Karpas-422 (cell line): ENCODE measurements around the gene SLC25A21. TPM values are rescaled to one million over a fixed set of nuclear protein-coding genes. Genes with fewer than 3 reads are reported as not detected.

Experiments used
- DNase-seq: peaks from one replicate; pipeline ENCODE4 v3.0.0-alpha.2; 2015
- H2AFZ ChIP-seq: fragments of 200-600 bp; sonication (generic); 2 replicates; pipeline ENCODE4 v1.6.1; 2014; ENCODE audit warnings: antibody characterized with exemption, low read length, mixed read lengths
- H3K27ac ChIP-seq: fragments of 200-600 bp; sonication (generic); 2 replicates; pipeline ENCODE4 v1.5.1; 2014; ENCODE audit warnings: mild to moderate bottlenecking, low read length, moderate library complexity
- H3K27me3 ChIP-seq: fragments of 200-600 bp; sonication (generic); 2 replicates; pipeline ENCODE4 v1.6.1; 2014; ENCODE audit warnings: low read length, mixed read lengths
- H3K36me3 ChIP-seq: fragments of 200-600 bp; sonication (generic); 2 replicates; pipeline ENCODE4 v1.6.1; 2014; ENCODE audit warnings: low read length, mixed read lengths; ENCODE audit not compliant: insufficient read depth
- H3K4me1 ChIP-seq: fragments of 200-600 bp; sonication (generic); 2 replicates; pipeline ENCODE4 v1.6.1; 2014; ENCODE audit warnings: mild to moderate bottlenecking, low read length, mixed read lengths
- H3K4me2 ChIP-seq: fragments of 200-600 bp; sonication (generic); 2 replicates; pipeline ENCODE4 v1.6.1; 2014; ENCODE audit warnings: low read length, low read depth, mild to moderate bottlenecking; ENCODE audit not compliant: poor library complexity, severe bottlenecking
- H3K4me3 ChIP-seq: fragments of 200-600 bp; sonication (generic); 2 replicates; pipeline ENCODE4 v1.5.1; 2014; ENCODE audit warnings: mild to moderate bottlenecking, antibody characterized with exemption, low read length, mixed read lengths
- H3K79me2 ChIP-seq: fragments of 200-600 bp; sonication (generic); 2 replicates; pipeline ENCODE4 v1.6.1; 2014; ENCODE audit warnings: mild to moderate bottlenecking, low read length, mixed read lengths
- H3K9ac ChIP-seq: fragments of 200-600 bp; sonication (generic); 2 replicates; pipeline ENCODE4 v1.6.0; 2014; ENCODE audit warnings: low read length
- H3K9me2 ChIP-seq: fragments of 200-600 bp; sonication (generic), shearing (Covaris generic); replicated peaks from 2 replicates; pipeline ENCODE4 v1.6.0; 2014; ENCODE audit warnings: mild to moderate bottlenecking, low read length, moderate library complexity; ENCODE audit not compliant: insufficient read depth
- H3K9me3 ChIP-seq: fragments of 300-700, 200-600 bp; sonication (generic); 2 replicates; pipeline ENCODE4 v1.6.1; 2014; ENCODE audit warnings: low read length, mixed read lengths
- H4K20me1 ChIP-seq: fragments of 200-600 bp; sonication (generic); 2 replicates; pipeline ENCODE4 v1.6.1; 2014; ENCODE audit warnings: mild to moderate bottlenecking, antibody characterized with exemption, low read length, low read depth; ENCODE audit not compliant: insufficient read depth
- total RNA-seq: library from RNA; depleted of rRNA; stranded (reverse); fragments of >200 nt; shearing (Covaris generic); gene quantifications from 2 replicates; pipeline ENCODE4 v1.2.3, GENCODE V29; 2014; ENCODE audit warnings: low replicate concordance

The SLC25A21 gene
- total RNA-seq, 1 experiment from 2014 or later, result 1.5 TPM

DNA sequence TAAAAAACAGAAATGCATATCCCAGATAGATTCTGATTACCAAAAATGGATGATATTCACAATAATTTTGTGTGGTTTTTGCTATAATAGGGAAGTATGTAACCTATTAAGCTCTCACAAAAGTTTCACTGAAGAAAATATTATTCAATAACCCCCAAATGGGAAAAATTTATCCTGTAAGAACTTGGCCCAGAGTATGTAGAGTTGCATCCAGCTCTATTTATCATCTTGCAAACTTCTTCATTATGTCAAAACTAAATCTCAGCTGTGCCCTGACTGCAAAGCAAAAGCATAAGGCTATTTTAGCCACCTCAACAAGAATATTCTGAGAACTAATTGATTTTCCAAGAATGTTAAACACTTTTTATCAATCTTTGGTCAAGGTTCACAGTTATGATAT is 311.6 kb downstream of the SLC25A21 start:
- no peaks in the 10 kb centered on the region for H3K27me3 ChIP-seq
- no peaks in the 10 kb centered on the region for H3K79me2 ChIP-seq
- peaks cover 44% of the 10 kb centered on the region for H3K4me1 ChIP-seq
- H3K4me2 ChIP-seq, result no peak overlapping the region
- no peak for DNase-seq
- H3K9ac ChIP-seq, result no peak overlapping the region
- H3K9me2 ChIP-seq, result no peaks in the 10 kb centered on the region
- no peaks in the 10 kb centered on the region for H4K20me1 ChIP-seq
- H3K9me3 ChIP-seq, result no peaks in the 10 kb centered on the region
- H3K4me3 ChIP-seq, result no peak overlapping the region
- no peaks in the 10 kb centered on the region for H3K36me3 ChIP-seq
- no peak overlapping the region for H3K27ac ChIP-seq
- H2AFZ ChIP-seq, result no peak overlapping the region

DNA sequence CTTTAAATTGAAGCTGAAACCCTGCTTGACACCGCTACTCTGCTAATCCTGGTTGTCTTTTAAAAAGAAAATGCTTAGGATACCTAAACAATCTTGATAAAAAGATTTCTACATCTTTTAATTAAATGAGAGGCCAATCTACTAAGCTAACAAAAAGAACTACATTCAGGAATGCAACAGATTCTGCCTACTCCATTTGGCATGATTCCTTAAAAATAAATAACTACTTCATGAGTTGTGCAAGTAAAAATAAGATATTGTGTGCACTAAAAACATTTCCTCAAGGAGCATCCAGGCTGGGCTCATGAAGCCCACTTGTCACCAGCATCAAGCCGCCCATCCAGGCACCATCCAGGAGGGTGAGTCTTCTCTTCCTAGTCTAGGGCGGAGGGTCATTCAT is 313.3 kb downstream of the SLC25A21 start:
- no peak overlapping the region for H3K4me2 ChIP-seq
- H3K79me2 ChIP-seq, result no peaks in the 10 kb centered on the region
- no peak overlapping the region for H2AFZ ChIP-seq
- no peaks in the 10 kb centered on the region for H3K9me2 ChIP-seq
- H3K27ac ChIP-seq, result no peak overlapping the region
- no peaks in the 10 kb centered on the region for H3K27me3 ChIP-seq
- H3K4me1 ChIP-seq, result peaks cover 32% of the 10 kb centered on the region
- no peak overlapping the region for H3K9ac ChIP-seq
- DNase-seq, result no peak
- H3K4me3 ChIP-seq, result no peak overlapping the region
- no peaks in the 10 kb centered on the region for H3K9me3 ChIP-seq
- no peaks in the 10 kb centered on the region for H4K20me1 ChIP-seq
- H3K36me3 ChIP-seq, result no peaks in the 10 kb centered on the region

DNA sequence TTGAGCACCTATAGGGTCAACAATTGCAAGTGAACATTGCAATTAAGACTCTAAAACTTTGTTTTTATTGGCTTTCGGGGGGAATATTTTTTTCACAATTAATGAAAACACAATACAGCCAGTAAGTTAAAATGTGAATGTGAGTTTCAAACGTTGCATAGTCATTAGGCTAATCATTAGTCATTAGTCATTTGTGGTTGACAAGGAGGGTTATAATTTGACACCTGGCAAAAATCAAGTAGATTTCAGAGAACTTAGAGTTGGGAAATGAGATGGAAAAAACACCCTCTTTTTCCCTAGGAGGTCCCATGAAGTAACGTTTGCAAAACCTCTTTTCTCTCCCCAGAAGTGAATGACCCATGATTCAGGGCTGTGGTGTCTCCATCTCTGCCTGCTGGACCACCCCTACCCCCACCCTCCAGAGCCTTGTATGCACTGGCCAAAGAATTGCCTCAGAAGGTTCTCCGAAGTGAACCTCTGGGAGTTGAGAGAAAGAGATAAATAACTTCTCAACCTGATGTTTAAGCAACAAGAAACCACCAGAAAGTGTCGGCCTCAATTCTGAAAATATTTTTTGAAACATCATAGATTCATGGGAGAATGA is 314.5 kb downstream of the SLC25A21 start:
- Histone ChIP-seq H2AFZ (no peak overlapping the region; the same call in 1 of the 2 replicates), H3K27ac (no peak overlapping the region), H3K9me2 (no peaks in the 10 kb centered on the region), H3K36me3 (no peaks in the 10 kb centered on the region), H3K27me3 (no peaks in the 10 kb centered on the region), H3K4me1 (peaks cover 33% of the 10 kb centered on the region), H3K79me2 (no peaks in the 10 kb centered on the region), H4K20me1 (no peaks in the 10 kb centered on the region), H3K4me3 (no peak overlapping the region), H3K9me3 (no peaks in the 10 kb centered on the region), H3K9ac (no peak overlapping the region), H3K4me2 (no peak overlapping the region)
- no peak for DNase-seq

DNA sequence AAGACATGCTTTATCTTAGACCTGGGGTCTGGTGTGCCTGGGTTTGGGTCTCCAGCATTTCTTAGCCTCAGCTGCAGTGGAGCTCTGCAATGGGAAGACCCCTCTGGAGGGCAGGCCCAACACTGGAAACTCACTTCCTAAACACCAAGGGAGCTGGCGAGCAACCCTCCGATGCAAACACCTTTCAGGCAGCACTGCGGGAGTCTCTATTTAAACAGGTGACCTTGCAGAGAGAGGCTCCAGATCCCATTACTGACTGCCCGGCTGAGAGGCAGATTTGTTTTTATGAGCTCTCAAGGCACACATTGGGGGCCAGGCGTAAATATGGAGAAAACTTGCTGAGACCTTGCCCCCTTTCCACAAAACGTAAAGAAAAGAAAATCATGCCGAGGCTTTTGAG is 315.3 kb downstream of the SLC25A21 start:
- Histone ChIP-seq H3K27ac (no peak overlapping the region), H3K4me2 (no peak overlapping the region), H3K27me3 (no peaks in the 10 kb centered on the region), H2AFZ (no peak overlapping the region), H3K9me3 (no peaks in the 10 kb centered on the region), H3K79me2 (no peaks in the 10 kb centered on the region), H3K9ac (no peak overlapping the region), H3K4me1 (peaks cover 39% of the 10 kb centered on the region), H3K4me3 (no peak overlapping the region), H3K9me2 (no peaks in the 10 kb centered on the region), H3K36me3 (no peaks in the 10 kb centered on the region), H4K20me1 (no peaks in the 10 kb centered on the region)
- no peak for DNase-seq

DNA sequence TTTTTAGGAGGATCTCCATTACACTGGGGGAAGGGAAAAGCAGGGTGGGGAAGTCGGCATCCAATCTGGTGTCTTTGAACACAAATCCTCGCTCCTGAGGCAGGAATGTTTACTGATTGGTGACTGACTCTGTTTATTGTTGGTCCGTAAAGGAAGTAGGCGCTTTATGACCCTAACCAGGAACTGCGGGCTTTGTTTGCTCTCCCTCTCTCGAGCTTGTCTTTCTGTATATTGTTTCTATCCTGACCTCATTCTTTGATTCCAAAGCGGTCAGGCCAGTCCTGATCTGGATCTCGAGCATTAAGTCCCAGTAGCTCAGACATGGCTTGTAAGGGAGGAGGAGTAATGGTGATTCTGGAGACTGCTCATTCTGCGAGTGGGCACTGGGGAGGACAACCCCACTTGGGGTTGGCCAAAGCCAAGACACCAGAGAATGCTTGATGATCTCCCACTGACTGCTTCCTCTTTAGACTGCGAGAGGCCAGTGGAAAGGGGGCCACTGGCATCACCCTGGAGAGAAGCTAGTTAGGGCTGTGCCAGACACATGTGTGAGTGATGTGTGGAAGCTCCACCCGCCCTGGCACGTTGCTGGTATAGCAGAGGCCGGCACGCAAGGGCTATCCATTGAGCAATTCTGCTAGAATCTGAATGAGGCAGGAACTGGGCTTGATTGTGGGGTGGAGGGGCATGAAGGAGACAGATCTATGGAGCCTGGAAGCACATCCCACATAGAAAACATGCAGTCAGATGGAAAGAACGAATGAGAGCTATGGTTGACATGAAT is 316.1 kb downstream of the SLC25A21 start:
- H3K4me3 ChIP-seq, result no peak overlapping the region
- peaks cover 41% of the 10 kb centered on the region for H3K4me1 ChIP-seq
- H3K9ac ChIP-seq, result no peak overlapping the region
- no peaks in the 10 kb centered on the region for H3K9me2 ChIP-seq
- no peaks in the 10 kb centered on the region for H4K20me1 ChIP-seq
- no peak overlapping the region for H2AFZ ChIP-seq
- no peaks in the 10 kb centered on the region for H3K9me3 ChIP-seq
- no peak for DNase-seq
- H3K27me3 ChIP-seq, result no peaks in the 10 kb centered on the region
- no peaks in the 10 kb centered on the region for H3K36me3 ChIP-seq
- no peaks in the 10 kb centered on the region for H3K79me2 ChIP-seq
- H3K27ac ChIP-seq, result no peak overlapping the region
- H3K4me2 ChIP-seq, result no peak overlapping the region

DNA sequence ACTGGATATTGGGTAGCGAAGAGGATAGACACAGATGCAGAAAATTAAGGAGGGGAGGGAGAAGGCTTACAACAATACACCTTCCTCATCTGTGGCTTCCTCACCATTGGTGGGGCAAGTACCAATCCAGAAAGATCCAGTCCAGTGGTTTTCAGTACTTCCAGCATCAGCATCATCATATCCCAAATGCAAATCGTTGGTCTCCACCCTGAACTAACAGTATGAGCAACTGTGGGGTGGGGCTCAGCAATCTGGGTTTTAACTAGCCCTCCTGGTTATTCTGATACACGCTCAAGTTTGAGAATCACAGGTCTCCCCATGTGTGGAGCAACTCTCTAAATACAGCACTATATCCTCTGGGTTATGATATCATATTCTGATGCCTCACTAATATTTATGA is 317.0 kb downstream of the SLC25A21 start:
- Histone ChIP-seq H4K20me1 (no peaks in the 10 kb centered on the region), H3K27ac (no peak overlapping the region), H3K9me2 (no peaks in the 10 kb centered on the region), H3K79me2 (no peaks in the 10 kb centered on the region), H3K9ac (no peak overlapping the region), H3K4me3 (no peak overlapping the region), H3K4me2 (no peak overlapping the region), H2AFZ (no peak overlapping the region), H3K36me3 (no peaks in the 10 kb centered on the region), H3K27me3 (no peaks in the 10 kb centered on the region), H3K9me3 (no peaks in the 10 kb centered on the region), H3K4me1 (peaks cover 49% of the 10 kb centered on the region)
- no peak for DNase-seq

DNA sequence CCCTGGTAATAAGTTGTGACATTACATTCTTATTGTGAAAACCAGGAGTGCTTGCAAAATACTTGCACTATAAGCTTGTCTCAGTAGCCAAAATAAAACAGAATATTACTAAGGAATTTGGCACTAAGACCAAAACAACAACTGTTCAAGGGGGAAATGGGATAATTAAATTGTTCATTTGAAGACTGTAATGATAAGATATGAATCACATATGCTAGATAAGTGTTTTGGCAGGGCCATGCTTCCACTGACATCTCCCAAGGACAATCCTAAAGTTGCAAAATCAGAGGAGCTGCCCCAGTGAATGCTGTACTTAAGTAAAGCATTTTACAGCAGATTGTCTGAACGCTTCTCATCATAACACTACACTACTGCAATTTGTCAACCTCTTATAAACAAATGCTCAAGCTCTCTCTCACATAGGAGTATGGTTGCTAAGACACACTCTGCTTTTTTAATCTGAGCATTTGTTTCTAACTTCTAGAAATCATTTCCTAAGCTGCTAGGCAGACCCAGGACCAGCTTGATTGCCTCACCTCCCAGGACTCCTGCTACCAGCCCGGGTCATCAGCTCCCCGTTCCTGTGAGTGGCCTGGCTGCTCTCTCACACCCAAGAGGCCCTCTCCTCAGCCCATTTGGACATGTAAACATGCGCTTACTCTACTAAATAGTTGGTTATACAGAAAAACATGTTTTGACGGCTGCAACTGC is 319.3 kb downstream of the SLC25A21 start:
- no peaks in the 10 kb centered on the region for H3K9me3 ChIP-seq
- H3K79me2 ChIP-seq, result no peaks in the 10 kb centered on the region
- H4K20me1 ChIP-seq, result no peaks in the 10 kb centered on the region
- H3K27ac ChIP-seq, result no peak overlapping the region
- peak overlapping the region; percentile 23 for H3K9ac ChIP-seq
- H3K36me3 ChIP-seq, result no peaks in the 10 kb centered on the region
- no peaks in the 10 kb centered on the region for H3K9me2 ChIP-seq
- peaks cover 61% of the 10 kb centered on the region for H3K4me1 ChIP-seq
- no peak overlapping the region for H3K4me2 ChIP-seq
- no peaks in the 10 kb centered on the region for H3K27me3 ChIP-seq
- DNase-seq, result no peak
- peak overlapping the region; percentile 49 for H2AFZ ChIP-seq
- no peak overlapping the region for H3K4me3 ChIP-seq

DNA sequence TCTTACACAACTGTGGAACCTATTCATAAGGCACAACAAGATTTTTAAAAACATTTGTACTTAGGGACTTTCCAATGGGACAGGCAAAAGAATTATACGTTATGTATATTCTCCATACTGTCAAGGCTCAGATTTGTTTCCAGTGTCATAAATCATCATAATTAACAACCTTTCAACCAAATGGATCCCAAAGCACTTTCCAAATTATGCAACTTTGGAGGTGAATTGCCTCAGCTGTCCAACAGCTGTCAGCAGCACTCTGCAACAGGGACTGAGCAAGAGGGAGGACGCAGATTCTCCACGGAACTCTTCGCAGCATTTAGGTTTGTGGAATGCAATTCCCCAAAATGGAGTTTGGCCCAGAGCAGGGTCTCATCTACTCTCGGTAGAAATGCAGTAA is 324.2 kb downstream of the SLC25A21 start:
- H3K79me2 ChIP-seq, result no peaks in the 10 kb centered on the region
- no peaks in the 10 kb centered on the region for H3K9me2 ChIP-seq
- no peak for DNase-seq
- peaks cover 52% of the 10 kb centered on the region for H3K4me1 ChIP-seq
- no peak overlapping the region for H3K4me2 ChIP-seq
- H4K20me1 ChIP-seq, result no peaks in the 10 kb centered on the region
- no peak overlapping the region for H3K9ac ChIP-seq
- no peaks in the 10 kb centered on the region for H3K9me3 ChIP-seq
- no peaks in the 10 kb centered on the region for H3K36me3 ChIP-seq
- no peaks in the 10 kb centered on the region for H3K27me3 ChIP-seq
- no peak overlapping the region for H3K27ac ChIP-seq
- no peak overlapping the region for H2AFZ ChIP-seq
- H3K4me3 ChIP-seq, result no peak overlapping the region
